K562 (cell line): ENCODE results near the gene C2CD4C. TPM values are rescaled to one million over a fixed set of nuclear protein-coding genes. Genes with fewer than 3 reads are reported as not detected.

ENCODE experiments used
- ATAC-seq: fragments of 200-7000 bp; cut with Tn5 transposase; 3 replicates; pipeline ENCODE4 v1.9.1; 2020; ENCODE audit warnings: moderate library complexity
- BruUV-seq: library from RNA; stranded (reverse); fragments of 400-500 nt; replicated peaks from 2 replicates; lab custom pipeline; 2021; lab: Mats Ljungman, UMichigan
- CTCF ChIA-PET: fragments of 300-600 bp; formaldehyde crosslinking; extraction: SDS; loops from one replicate; lab custom pipeline; 2021; ENCODE audit warnings: low intra/inter-chr PET ratio; lab: Yijun Ruan, JAX
- POLR2A ChIA-PET: fragments of 300-600, 350-650 bp; sonication (Branson Sonifier 250); formaldehyde crosslinking; extraction: SDS; loops from one replicate; lab custom pipeline; 2021; ENCODE audit warnings: antibody characterized with exemption, inconsistent platforms; lab: Yijun Ruan, JAX
- DNase-seq, 4 experiments: peaks; one replicate each; pipeline versions ENCODE4 v3.0.0 to v3.0.0-alpha.2; 2011 to 2018; ENCODE audit warnings: low spot score in 3 of 4, mixed read lengths in 3 of 4; ENCODE audit errors: extremely low read depth in 1 of 4
- FAIRE-seq: peaks from 2 replicates; lab custom pipeline; 2011; peaks lifted over from hg19 to GRCh38; lab: Jason Lieb, UNC
- H2AFZ ChIP-seq: 2 replicates; pipeline ENCODE4 v1.6.0; 2011; ENCODE audit warnings: low read depth, low read length, control low read depth, inconsistent platforms
- H3K27ac ChIP-seq: fragments of 200-600 bp; 3 replicates; pipeline ENCODE4 v1.8.0; 2011; ENCODE audit warnings: low read depth, mild to moderate bottlenecking, control low read depth, inconsistent platforms, low read length, moderate library complexity, mixed read lengths; ENCODE audit errors: extremely low read depth
- H3K27me3 ChIP-seq, 2 experiments: fragments of 300-600 bp in 1 of 2; 2 replicates in 1 of 2; 3 replicates in 1 of 2; pipeline versions ENCODE4 v1.6.0 to v1.8.0; 2011; ENCODE audit warnings: inconsistent platforms in 2 of 2, low read length in 2 of 2, mild to moderate bottlenecking in 1 of 2, mixed read lengths in 1 of 2, moderate library complexity in 1 of 2; ENCODE audit not compliant: control insufficient read depth in 2 of 2, insufficient read depth in 2 of 2
- H3K36me3 ChIP-seq: fragments of 300-600 bp; 3 replicates; pipeline ENCODE4 v1.8.0; 2011; ENCODE audit warnings: mild to moderate bottlenecking, low read length, inconsistent platforms; ENCODE audit not compliant: control insufficient read depth, insufficient read depth
- H3K4me1 ChIP-seq, 2 experiments: fragments of 200-600 bp in 1 of 2; replicated peaks in 1 of 2; 2 replicates in 1 of 2; 3 replicates in 1 of 2; pipeline versions ENCODE4 v1.5.1 to v1.8.0; 2011; ENCODE audit warnings: inconsistent platforms in 2 of 2, low read length in 2 of 2, mild to moderate bottlenecking in 1 of 2, mixed read lengths in 1 of 2, moderate library complexity in 1 of 2; ENCODE audit not compliant: control insufficient read depth in 2 of 2, insufficient read depth in 2 of 2
- H3K4me2 ChIP-seq: 2 replicates; pipeline ENCODE4 v1.6.1; 2011; ENCODE audit warnings: low read length, control low read depth, inconsistent platforms, mixed read lengths; ENCODE audit not compliant: insufficient read depth
- H3K4me3 ChIP-seq: fragments of 200-600 bp; sonication (generic), shearing (Covaris generic); 2 replicates; pipeline ENCODE4 v1.5.1; 2016; ENCODE audit warnings: control low read depth, inconsistent platforms
- H3K79me2 ChIP-seq: fragments of 200-600 bp; 3 replicates; pipeline ENCODE4 v1.8.0; 2011; ENCODE audit warnings: low read length, inconsistent platforms; ENCODE audit not compliant: control insufficient read depth, insufficient read depth
- H3K9ac ChIP-seq, 2 experiments: 2 replicates each; pipeline versions ENCODE4 v1.6.0 to v1.6.1; 2011; ENCODE audit warnings: low read depth in 2 of 2, low read length in 2 of 2, control low read depth in 1 of 2, inconsistent platforms in 1 of 2, mild to moderate bottlenecking in 1 of 2, mixed read lengths in 1 of 2; ENCODE audit not compliant: insufficient read depth in 1 of 2
- H3K9me1 ChIP-seq: one replicate; pipeline ENCODE4 v1.6.0; 2011; ENCODE audit warnings: inconsistent platforms, mild to moderate bottlenecking, low read length, moderate library complexity; ENCODE audit not compliant: control insufficient read depth, insufficient read depth
- H3K9me3 ChIP-seq: replicated peaks from 2 replicates; pipeline ENCODE4 v1.5.1; 2011; ENCODE audit warnings: low read depth, low read length, inconsistent platforms; ENCODE audit not compliant: control insufficient read depth, insufficient read depth
- H4K20me1 ChIP-seq: replicated peaks from 2 replicates; pipeline ENCODE4 v1.6.1; 2011; ENCODE audit warnings: low read length, inconsistent platforms, mixed read lengths; ENCODE audit not compliant: control insufficient read depth, insufficient read depth
- NRF1 ChIP-seq, 2 experiments: fragments of 450-650 bp; IDR thresholded peaks in 1 of 2; conservative IDR thresholded peaks in 1 of 2; 2 replicates each; pipeline ENCODE4 v1.6.1; 2014; ENCODE audit warnings: mild to moderate bottlenecking in 2 of 2
- ZNF311 ChIP-seq: fragments of 250-450 bp; sonication (Bioruptor Pico); IDR thresholded peaks from 2 replicates; pipeline ENCODE4 v1.4.0; 2020; ENCODE audit warnings: mild to moderate bottlenecking, moderate library complexity
- WGBS: fragments of 100-300 bp; shearing (Covaris generic); methylation state at CpG from one replicate; pipeline ENCODE4 v1.1.6; 2016; ENCODE audit warnings: low coverage, mixed read lengths; ENCODE audit not compliant: insufficient coverage; ENCODE audit errors: missing lambda C conversion rate; 5-methylcytosine and 5-hydroxymethylcytosine counted together
- in situ Hi-C: fragments of 300-500 bp; cut with MboI; formaldehyde crosslinking; loops from 4 replicates; pipeline ENCODE4 v1.15.0; 2018; ENCODE audit warnings: inconsistent platforms, mixed read lengths
- intact Hi-C: fragments of 100-400 bp; cut with micrococcal nuclease; formaldehyde crosslinking; loops from 2 replicates; pipeline ENCODE4 v1.14.2; 2022
- polyA plus RNA-seq, 8 experiments: library from polyadenylated mRNA; depleted of rRNA in 4 of 8; stranded (reverse) in 5 of 8; unstranded in 3 of 8; fragments of >200 nt; fragmentation: Nextera tagmentation in 2 of 8; fragmentation: Illumina TruSeq in 1 of 8; extraction: Ambion mirVana in 2 of 8; extraction: Trizol in 1 of 8; gene quantifications; 2 replicates each; pipeline versions ENCODE4 v1.2.1 to v1.2.3, GENCODE V29; 2011 to 2014; ENCODE audit warnings: inconsistent platforms in 1 of 8, missing spikeins in 1 of 8
- total RNA-seq, 7 experiments: library from RNA; depleted of rRNA in 6 of 7; stranded (reverse); fragments of >200 nt in 6 of 7; fragmentation: Illumina TruSeq in 2 of 7; extraction: Trizol in 2 of 7; gene quantifications; 2 replicates each; pipeline versions ENCODE4 v1.2.1 to v1.2.3, GENCODE V29; 2011 to 2021; ENCODE audit warnings: low replicate concordance in 1 of 7
- TF ChIP-seq, protein P1 (sequence below): sonication (generic); formaldehyde crosslinking; IDR thresholded peaks from 2 replicates; pipeline ENCODE4 v1.8.0; 2022; ENCODE audit warnings: missing genetic modification reagents, mild to moderate bottlenecking, borderline replicate concordance

The C2CD4C gene
- total and polyA plus RNA-seq, 9 of the 15 experiments (the other 6 are each of a cell fraction or from before 2014, with no cell fraction given): 0.01 to 0.07 TPM; not detected in 7

DNA sequence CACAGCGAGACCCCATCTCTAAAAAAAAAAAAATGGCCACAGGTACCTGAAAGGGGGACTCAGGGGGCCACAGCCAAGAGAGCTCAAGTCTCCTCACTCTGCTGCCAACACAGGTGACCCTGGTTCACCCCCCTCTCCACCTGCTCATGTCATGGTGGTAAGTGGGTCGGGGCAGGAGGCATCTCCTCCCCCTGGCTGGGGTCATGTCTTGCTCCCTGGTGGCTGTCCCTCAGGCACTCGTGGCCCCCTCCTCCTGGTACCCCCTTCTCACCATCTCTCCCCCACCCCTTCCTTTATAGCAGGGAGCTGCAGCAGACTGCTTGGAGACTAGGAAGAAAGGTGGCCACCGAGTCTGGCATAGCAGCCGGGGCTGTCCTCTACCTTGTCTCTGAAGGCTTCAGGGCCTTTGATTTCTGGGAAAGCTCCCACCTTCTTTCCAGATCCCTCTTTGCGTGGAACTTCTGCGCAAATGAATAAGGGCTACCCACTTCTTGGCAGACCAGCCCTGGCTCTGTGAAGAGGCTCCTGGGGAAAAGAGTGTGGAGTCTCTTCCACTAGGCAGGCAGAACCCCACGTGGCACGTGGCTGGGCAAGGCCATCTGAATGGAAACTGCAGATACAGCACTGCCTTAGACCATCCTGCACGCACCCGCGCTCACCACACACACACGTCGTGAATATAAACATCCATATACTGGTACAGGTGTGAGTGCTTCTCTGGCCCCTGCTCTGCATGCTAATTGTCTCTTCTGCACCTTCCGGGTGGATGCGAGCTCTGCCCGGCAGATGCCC is 44.3 kb downstream of the C2CD4C start:
- WGBS: 6% methylated on average over 16 of the region's 17 CpGs
- Histone ChIP-seq H3K27me3 (peaks cover 39 to 69% of the 10 kb centered on the region in 2 experiments), H3K9me3 (no peaks in the 10 kb centered on the region), H3K36me3 (no peaks in the 10 kb centered on the region), H3K4me1 (no peaks in the 10 kb centered on the region; a peak in 3 of 5 replicates), H3K4me2 (no peak overlapping the region), H3K4me3 (no peak overlapping the region), H3K27ac (no peak overlapping the region), H4K20me1 (no peaks in the 10 kb centered on the region), H3K79me2 (no peaks in the 10 kb centered on the region), H3K9me1 (no peaks in the 10 kb centered on the region), H2AFZ (no peak overlapping the region), H3K9ac (0 out of 4 replicates have a peak overlapping the region, but pooled peaks of 1 of the 2 experiments have one; percentile 22)
- no peak for TF ChIP-seq ZNF311 (CRISPR knock-in tag)
- TF ChIP-seq, protein P1, sequence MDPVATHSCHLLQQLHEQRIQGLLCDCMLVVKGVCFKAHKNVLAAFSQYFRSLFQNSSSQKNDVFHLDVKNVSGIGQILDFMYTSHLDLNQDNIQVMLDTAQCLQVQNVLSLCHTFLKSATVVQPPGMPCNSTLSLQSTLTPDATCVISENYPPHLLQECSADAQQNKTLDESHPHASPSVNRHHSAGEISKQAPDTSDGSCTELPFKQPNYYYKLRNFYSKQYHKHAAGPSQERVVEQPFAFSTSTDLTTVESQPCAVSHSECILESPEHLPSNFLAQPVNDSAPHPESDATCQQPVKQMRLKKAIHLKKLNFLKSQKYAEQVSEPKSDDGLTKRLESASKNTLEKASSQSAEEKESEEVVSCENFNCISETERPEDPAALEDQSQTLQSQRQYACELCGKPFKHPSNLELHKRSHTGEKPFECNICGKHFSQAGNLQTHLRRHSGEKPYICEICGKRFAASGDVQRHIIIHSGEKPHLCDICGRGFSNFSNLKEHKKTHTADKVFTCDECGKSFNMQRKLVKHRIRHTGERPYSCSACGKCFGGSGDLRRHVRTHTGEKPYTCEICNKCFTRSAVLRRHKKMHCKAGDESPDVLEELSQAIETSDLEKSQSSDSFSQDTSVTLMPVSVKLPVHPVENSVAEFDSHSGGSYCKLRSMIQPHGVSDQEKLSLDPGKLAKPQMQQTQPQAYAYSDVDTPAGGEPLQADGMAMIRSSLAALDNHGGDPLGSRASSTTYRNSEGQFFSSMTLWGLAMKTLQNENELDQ (CRISPR knock-in tag): no peak
- TF ChIP-seq NRF1 (conservative IDR thresholded peaks at IDR 0.05 in 1 of 2, IDR thresholded peaks at IDR 0.05 in 1 of 2): no peak
- ATAC-seq: no peak
- BruUV-seq: no TSS peak
- no peak for DNase-seq
- no peak for FAIRE-seq
- CTCF ChIA-PET: no interaction called here
- intact Hi-C loops: no loop called here
- in situ Hi-C loops: no loop called here
- POLR2A ChIA-PET: interaction anchor here (0.5 to 1.3 kb wide), 2 partner anchors 19 to 21 kb away, joined by 3 read pairs; no protein-coding TSS in a partner anchor
